Measurements from ENCODE around the gene RABEP2.
A peak's percentile ranks its signal among the peaks of the same experiment; 100 is the strongest.
"Not testable (repeated sequence)": the region's sequence is repeated elsewhere in the genome, so short reads cannot be mapped to it uniquely, and the experiment has no call there.

RABEP2 gene

GRCh38 chr16:28924762-28925385 lies at the start of gene RABEP2:
Gene RABEP2 (minus strand): TSS chr16:28925238. CDS start chr16:28925163, 75 bp downstream.
- DNase-seq (ENCODE audit: low read depth in 2 of 2): peak; percentile 85 to 91

- peak; percentile 81 to 82 for DNase-seq (ENCODE audit: low read depth in 2 of 2)
Observed at GRCh38 chr16:28974437-28975157, 49.6 kb upstream of the RABEP2 start, which contains the start of gene SPNS1. Gene SPNS1 (plus strand): TSS chr16:28974778. CDS start chr16:28975152, 374 bp downstream.

GRCh38 chr16:28974007-28974436 lies 49.0 kb upstream of the RABEP2 start:
- no peak for DNase-seq (ENCODE audit: low read depth in 2 of 2)

GRCh38 chr16:28969696-28970095 lies 44.7 kb upstream of the RABEP2 start:
- not testable (repeated sequence) for DNase-seq (ENCODE audit: low read depth in 2 of 2)

- DNase-seq (ENCODE audit: low read depth in 2 of 2): no peak
Observed at GRCh38 chr16:28967156-28967555, 42.1 kb upstream of the RABEP2 start.

GRCh38 chr16:28964496-28964895 lies 39.5 kb upstream of the RABEP2 start:
- no peak for DNase-seq (ENCODE audit: low read depth in 2 of 2)

- no peak for DNase-seq (ENCODE audit: low read depth in 2 of 2)
Observed at GRCh38 chr16:28964072-28964471, 39.0 kb upstream of the RABEP2 start.

- no peak for DNase-seq (ENCODE audit: low read depth in 2 of 2)
Observed at GRCh38 chr16:28958836-28959235, 33.8 kb upstream of the RABEP2 start.

GRCh38 chr16:28958216-28958615 lies 33.2 kb upstream of the RABEP2 start:
- DNase-seq (ENCODE audit: low read depth in 2 of 2): no peak

GRCh38 chr16:28951410-28951943 lies 26.4 kb upstream of the RABEP2 start:
- no peak for DNase-seq (ENCODE audit: low read depth in 2 of 2)

GRCh38 chr16:28950648-28951409 lies 25.8 kb upstream of the RABEP2 start, which contains the start of gene NFATC2IP:
Gene NFATC2IP (plus strand): TSS chr16:28950937. CDS start chr16:28951012, 75 bp downstream.
- peak; percentile 98 to 100 for DNase-seq (ENCODE audit: low read depth in 2 of 2)

GRCh38 chr16:28946681-28947080 lies 21.6 kb upstream of the RABEP2 start:
- no peak for DNase-seq (ENCODE audit: low read depth in 2 of 2)

- DNase-seq (ENCODE audit: low read depth in 2 of 2): no peak
Observed at GRCh38 chr16:28943281-28943680, 18.2 kb upstream of the RABEP2 start.

GRCh38 chr16:28939825-28940224 lies 14.8 kb upstream of the RABEP2 start:
- DNase-seq (ENCODE audit: low read depth in 2 of 2): not testable (repeated sequence)

- DNase-seq (ENCODE audit: low read depth in 2 of 2): no peak
Observed at GRCh38 chr16:28938721-28939120, 13.7 kb upstream of the RABEP2 start.

GRCh38 chr16:28937222-28937876 lies 12.3 kb upstream of the RABEP2 start:
- DNase-seq (ENCODE audit: low read depth in 2 of 2): no peak

- DNase-seq (ENCODE audit: low read depth in 2 of 2): no peak
Observed at GRCh38 chr16:28936784-28937155, 11.7 kb upstream of the RABEP2 start.

GRCh38 chr16:28935924-28936783 lies 11.1 kb upstream of the RABEP2 start:
- peak; percentile 50 to 66 for DNase-seq (ENCODE audit: low read depth in 2 of 2)

GRCh38 chr16:28935346-28935745 lies 10.3 kb upstream of the RABEP2 start:
- no peak for DNase-seq (ENCODE audit: low read depth in 2 of 2)

GRCh38 chr16:28933171-28933570 lies 8.1 kb upstream of the RABEP2 start:
- DNase-seq (ENCODE audit: low read depth in 2 of 2): no peak

All from stimulated activated CD8-positive, alpha-beta memory T cell treated with anti-CD3 and anti-CD28 coated beads, Interleukin-7, amount 100 ng/mL, for 1 hour (primary cell).